BLaER1 (cell line): ENCODE results near the gene RHOT2.
"Not testable (repeated sequence)": the region's sequence is repeated elsewhere in the genome, so short reads cannot be mapped to it uniquely, and the experiment has no call there.

Experiments used
- H3K27ac ChIP-seq: shearing (Covaris generic); formaldehyde crosslinking; 2 replicates; pipeline ENCODE4 v1.8.1; 2022
- H3K27me3 ChIP-seq: shearing (Covaris generic); formaldehyde crosslinking; 2 replicates; pipeline ENCODE4 v1.8.1; 2022
- H3K36me3 ChIP-seq: shearing (Covaris generic); formaldehyde crosslinking; 2 replicates; pipeline ENCODE4 v1.8.1; 2022
- H3K4me1 ChIP-seq: shearing (Covaris generic); formaldehyde crosslinking; 2 replicates; pipeline ENCODE4 v1.8.1; 2022
- H3K4me2 ChIP-seq: shearing (Covaris generic); formaldehyde crosslinking; 2 replicates; pipeline ENCODE4 v1.8.1; 2022
- H3K4me3 ChIP-seq: shearing (Covaris generic); formaldehyde crosslinking; 2 replicates; pipeline ENCODE4 v1.8.1; 2022
- H3K9ac ChIP-seq: shearing (Covaris generic); formaldehyde crosslinking; 2 replicates; pipeline ENCODE4 v1.8.1; 2022
- H3K9me3 ChIP-seq: shearing (Covaris generic); formaldehyde crosslinking; 2 replicates; pipeline ENCODE4 v1.8.1; 2022
- H4K20me1 ChIP-seq: shearing (Covaris generic); formaldehyde crosslinking; 2 replicates; pipeline ENCODE4 v1.8.1; 2022
- Cebpa-rat ChIP-seq: shearing (Covaris generic); IDR thresholded peaks from 2 replicates; pipeline ENCODE4 v1.8.1; 2022

Gene RHOT2

DNA sequence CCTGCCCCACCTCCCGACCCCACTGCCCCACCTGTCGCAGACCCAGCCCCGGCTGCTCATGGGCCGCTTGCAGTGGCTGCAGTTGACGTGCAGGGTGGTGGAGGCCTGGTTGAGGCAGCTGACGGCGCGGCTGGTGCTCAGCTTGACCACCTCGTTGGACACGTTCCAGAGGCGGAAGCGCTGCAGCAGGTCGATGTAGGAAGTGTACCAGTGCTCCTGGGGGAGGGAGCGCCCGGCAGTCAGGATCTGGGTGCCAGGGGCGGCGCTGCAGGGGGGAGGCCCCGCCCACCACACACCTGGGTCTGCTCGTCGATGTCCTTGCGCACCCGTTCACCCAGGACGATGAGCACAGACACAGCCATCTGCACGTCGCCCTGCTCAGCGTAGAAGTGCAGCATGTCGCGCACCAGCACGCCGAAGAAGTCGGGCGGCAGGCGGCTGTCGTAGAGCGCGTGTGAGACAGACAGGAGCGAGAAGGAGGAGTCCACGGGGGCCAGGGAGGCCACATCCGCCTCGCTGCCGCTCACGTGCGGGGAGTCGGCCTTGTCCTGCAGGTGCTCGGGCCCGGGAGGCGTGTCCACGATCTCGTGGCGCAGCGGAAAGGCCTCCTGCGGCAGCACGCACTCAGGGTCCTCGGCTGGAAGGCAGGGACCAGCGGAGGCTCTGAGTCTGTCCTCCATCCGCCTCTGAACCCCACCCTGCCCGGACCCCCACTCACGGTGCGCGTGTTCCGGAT lies 17.2 kb downstream of the RHOT2 start:
- peaks cover 37% of the 10 kb centered on the region for H4K20me1 ChIP-seq
- TF ChIP-seq Cebpa-rat = no peak
- no peaks in the 10 kb centered on the region for H3K27me3 ChIP-seq
- peak overlapping the region; percentile 87 for H3K4me2 ChIP-seq
- no peaks in the 10 kb centered on the region for H3K9me3 ChIP-seq
- H3K36me3 ChIP-seq = peaks cover 52% of the 10 kb centered on the region
- peaks cover 55% of the 10 kb centered on the region for H3K4me1 ChIP-seq
- H3K4me3 ChIP-seq = peak overlapping the region; percentile 80; the same call in 1 of the 2 replicates
- no peak overlapping the region for H3K9ac ChIP-seq
- H3K27ac ChIP-seq = no peak overlapping the region

DNA sequence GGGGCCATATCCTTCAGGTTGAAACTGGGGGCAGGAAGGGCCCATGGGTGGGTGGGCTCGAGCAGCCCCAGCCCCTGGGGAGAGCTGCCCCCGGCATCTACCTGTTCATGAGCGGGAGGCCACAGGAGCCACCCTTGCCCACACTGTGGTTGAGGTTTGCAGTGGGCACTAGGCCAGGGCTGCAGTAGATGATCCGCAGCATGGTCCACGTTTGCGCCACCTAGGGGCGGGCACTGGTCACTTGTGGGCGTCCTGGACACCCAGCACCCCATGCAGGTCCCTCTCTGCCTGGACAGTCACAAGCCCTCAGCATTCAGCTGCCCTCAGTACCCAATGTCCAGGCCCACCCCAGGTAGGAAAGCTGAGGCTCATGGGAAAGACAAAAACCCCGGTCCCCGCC lies 18.0 kb downstream of the RHOT2 start:
- Histone ChIP-seq H3K27me3 (peaks cover 1% of the 10 kb centered on the region), H4K20me1 (peaks cover 29% of the 10 kb centered on the region), H3K4me2 (no peak overlapping the region), H3K4me1 (peaks cover 59% of the 10 kb centered on the region), H3K4me3 (no peak overlapping the region), H3K27ac (no peak overlapping the region), H3K36me3 (peaks cover 52% of the 10 kb centered on the region), H3K9me3 (no peaks in the 10 kb centered on the region), H3K9ac (no peak overlapping the region)
- no peak for TF ChIP-seq Cebpa-rat

DNA sequence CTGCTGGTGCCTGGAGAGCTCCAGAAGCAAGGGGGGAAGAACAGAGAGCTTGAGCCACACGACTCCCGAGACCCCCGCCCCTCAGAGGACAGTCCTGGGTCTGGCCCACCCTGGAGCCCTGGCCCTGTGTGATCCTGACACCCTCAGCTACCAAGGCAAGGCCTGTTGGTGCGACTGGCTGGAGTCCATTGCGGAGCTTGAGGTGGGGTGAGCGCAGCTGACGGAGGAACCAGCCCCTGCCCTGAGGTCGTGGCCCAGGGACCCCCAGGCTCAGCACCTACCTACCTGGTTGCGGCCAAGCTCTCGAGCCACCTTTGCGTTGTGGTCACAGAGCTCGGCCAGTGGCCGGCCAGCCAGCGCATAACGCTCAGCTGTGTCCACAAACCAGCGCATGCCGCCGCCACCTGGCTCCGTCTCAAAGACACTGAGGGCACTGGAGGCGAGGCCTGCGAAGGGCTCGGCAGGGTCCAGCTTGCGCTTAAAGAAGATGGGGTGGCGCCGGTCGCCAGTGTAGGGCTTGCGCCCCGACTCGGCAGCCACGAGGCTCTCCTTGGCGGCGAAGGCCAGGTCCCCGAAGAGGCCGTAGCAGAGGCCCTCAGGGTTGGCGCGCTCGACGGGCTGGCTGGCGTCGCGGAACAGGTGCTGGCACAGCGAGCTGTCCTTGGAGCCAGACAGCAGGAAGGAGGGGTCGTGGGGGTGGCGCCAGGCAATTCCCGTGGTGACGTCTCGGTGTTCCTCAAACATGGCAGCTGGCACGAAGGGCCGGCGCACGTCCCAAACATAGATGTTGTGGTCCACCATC lies 18.7 kb downstream of the RHOT2 start:
- TF ChIP-seq Cebpa-rat = no peak
- Histone ChIP-seq H4K20me1 (peaks cover 22% of the 10 kb centered on the region), H3K9ac (no peak overlapping the region), H3K27me3 (peaks cover 8% of the 10 kb centered on the region), H3K4me3 (no peak overlapping the region), H3K4me2 (no peak overlapping the region), H3K27ac (no peak overlapping the region), H3K9me3 (no peaks in the 10 kb centered on the region), H3K36me3 (peaks cover 47% of the 10 kb centered on the region), H3K4me1 (peaks cover 53% of the 10 kb centered on the region)

DNA sequence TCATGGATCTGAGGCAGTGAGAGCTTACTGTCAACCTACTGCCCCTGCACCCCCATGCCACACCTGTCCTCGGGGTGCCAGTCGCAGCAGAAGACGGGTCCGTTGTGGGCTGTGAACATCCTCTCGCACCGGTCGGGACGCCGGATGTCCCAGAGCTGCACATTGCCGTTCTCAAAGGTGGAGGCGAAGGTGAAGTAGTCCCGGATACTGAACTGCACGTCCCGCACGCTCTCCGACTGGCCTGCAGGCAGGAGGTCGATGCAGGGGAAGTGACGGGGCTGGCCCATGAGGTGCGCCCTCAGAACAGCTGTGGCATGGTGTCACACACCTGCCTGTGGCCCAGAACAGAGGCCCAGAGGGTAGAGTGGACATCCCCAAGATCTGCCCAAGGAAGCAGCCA lies 19.6 kb downstream of the RHOT2 start:
- Histone ChIP-seq H3K27me3 (peaks cover 16% of the 10 kb centered on the region), H3K9me3 (no peaks in the 10 kb centered on the region), H3K4me3 (no peak overlapping the region), H3K36me3 (peaks cover 39% of the 10 kb centered on the region), H3K27ac (no peak overlapping the region), H3K4me1 (peaks cover 44% of the 10 kb centered on the region), H3K4me2 (no peak overlapping the region), H3K9ac (no peak overlapping the region), H4K20me1 (peaks cover 14% of the 10 kb centered on the region)
- no peak for TF ChIP-seq Cebpa-rat

DNA sequence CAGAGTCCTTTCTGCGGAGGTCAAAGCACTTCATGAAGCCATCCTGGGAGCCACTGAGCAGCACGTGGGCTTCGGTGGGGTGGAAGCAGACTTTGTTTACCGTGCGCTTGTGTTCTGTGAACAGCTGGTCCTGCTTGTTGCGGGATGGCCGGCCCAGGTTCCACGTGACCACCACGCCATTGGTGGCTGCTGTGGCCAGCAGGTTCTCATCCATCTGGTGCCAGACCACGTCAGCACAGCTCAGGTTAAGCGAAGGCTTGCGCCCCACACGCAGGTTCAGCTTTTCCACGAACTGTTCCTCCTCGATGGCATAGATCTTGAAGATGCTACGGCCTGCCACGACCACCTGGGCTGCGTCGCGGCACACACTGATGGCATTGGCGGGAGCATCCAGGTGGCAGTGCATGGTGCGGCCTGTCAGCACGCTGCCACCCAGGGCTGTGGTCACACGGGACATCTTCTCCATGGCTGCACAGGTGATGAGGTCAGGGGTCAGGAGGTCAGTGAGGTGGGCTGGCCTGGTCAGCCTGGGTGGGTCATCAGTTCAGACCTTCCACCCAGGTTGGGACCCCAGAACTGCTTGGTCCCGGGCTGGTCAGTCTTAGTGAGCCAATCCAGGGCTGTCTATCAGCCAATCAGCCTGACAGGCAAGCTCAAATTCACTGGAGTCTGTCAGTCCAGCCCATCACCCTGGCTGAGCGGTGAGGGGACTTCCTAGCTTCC lies 21.4 kb downstream of the RHOT2 start:
- no peaks in the 10 kb centered on the region for H3K9me3 ChIP-seq
- H3K27ac ChIP-seq = peak overlapping the region; percentile 85
- H3K27me3 ChIP-seq = peaks cover 35% of the 10 kb centered on the region
- H3K36me3 ChIP-seq = peaks cover 28% of the 10 kb centered on the region
- H3K4me1 ChIP-seq = peaks cover 40% of the 10 kb centered on the region
- H3K4me2 ChIP-seq = peak overlapping the region; percentile 92
- peaks cover 12% of the 10 kb centered on the region for H4K20me1 ChIP-seq
- peak overlapping the region; percentile 77 for H3K4me3 ChIP-seq
- H3K9ac ChIP-seq = peak overlapping the region; percentile 87
- no peak for TF ChIP-seq Cebpa-rat

DNA sequence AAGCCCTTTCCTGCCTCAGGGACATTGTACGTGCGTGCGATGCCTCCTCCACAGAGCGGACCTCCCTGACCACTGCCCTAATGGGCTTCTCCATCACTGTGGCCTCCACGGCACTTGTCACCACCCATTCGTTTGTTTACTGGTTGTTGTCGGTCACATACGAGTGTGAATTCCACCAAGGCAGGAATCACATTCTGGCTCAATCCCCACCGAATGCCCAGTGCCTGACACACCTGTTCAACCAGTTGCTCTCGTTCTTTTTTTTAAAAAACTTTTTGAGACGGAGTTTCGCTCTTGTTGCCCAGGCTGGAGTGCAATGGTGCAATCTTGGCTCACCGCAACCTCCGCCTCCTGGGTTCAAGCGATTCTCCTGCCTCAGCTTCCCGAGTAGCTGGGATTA lies 23.3 kb downstream of the RHOT2 start:
- Histone ChIP-seq H3K27me3 (peaks cover 54% of the 10 kb centered on the region), H3K4me1 (peaks cover 50% of the 10 kb centered on the region), H4K20me1 (peaks cover 28% of the 10 kb centered on the region), H3K36me3 (peaks cover 20% of the 10 kb centered on the region)
- not testable (repeated sequence) for H3K4me2 ChIP-seq, H3K27ac ChIP-seq, H3K9ac ChIP-seq, H3K4me3 ChIP-seq, H3K9me3 ChIP-seq

DNA sequence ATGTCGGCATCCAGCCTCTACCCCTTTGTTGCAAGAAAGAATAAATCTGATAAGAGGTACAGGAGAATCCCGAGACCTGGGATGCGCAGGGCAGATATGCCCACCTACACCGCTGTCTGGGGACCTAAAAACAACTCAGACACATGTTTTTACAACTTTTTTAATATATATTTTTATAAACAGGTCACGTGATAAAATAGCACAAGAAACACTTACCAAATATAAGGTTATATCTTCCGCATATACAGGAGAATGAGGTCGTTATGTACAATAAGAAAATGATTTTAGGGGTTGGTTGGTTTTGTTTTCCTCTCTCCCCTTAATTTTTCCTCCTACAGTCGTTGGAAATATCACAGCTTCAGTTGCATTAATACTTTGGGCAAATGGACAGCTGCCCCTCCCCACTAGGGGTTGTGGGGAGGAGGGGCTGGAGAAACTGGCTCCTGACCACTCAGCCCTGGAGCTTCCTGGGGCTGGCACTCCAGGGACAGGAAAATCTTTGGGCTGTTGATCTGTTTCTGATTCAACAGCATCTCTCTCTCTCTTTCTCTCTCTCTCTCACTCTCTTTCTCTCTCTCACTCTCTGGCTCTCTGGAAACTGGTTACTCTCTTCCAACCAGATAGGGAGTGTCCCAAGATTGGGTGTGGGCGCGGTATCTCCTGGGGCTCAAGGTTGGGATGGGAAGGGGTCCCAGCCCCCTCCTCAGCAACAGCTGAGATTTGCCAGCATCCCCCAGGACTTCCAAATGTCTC lies 24.6 kb downstream of the RHOT2 start:
- Histone ChIP-seq H3K27ac (no peak overlapping the region), H3K9ac (no peak overlapping the region), H3K9me3 (no peaks in the 10 kb centered on the region), H4K20me1 (peaks cover 28% of the 10 kb centered on the region), H3K4me1 (peaks cover 50% of the 10 kb centered on the region), H3K27me3 (peaks cover 66% of the 10 kb centered on the region), H3K36me3 (peaks cover 7% of the 10 kb centered on the region), H3K4me3 (no peak overlapping the region), H3K4me2 (no peak overlapping the region)
- TF ChIP-seq Cebpa-rat = no peak

DNA sequence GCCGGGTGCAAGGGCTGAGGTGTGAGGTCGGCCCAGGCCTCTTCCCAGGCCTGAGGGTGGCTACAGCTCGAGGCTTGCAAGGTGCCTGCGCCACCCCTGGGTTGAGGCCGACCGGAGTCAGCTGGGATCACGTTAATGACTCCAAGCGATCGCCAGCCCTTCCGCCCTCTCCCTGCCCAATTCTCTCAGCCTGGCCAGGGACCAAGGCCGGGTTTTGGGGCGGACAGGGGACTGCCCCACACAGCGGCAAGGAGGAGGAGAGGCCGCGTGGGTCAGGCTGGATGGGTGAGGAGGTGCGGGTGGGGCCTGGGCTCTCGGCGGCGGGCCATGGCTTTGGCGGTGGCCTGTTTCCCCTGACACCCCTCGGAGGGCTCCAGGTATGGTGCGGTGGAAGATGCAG lies 25.4 kb downstream of the RHOT2 start:
- no peak overlapping the region for H3K27ac ChIP-seq
- peaks cover 31% of the 10 kb centered on the region for H4K20me1 ChIP-seq
- H3K36me3 ChIP-seq = no peaks in the 10 kb centered on the region
- H3K9me3 ChIP-seq = no peaks in the 10 kb centered on the region
- peak overlapping the region; percentile 98 for H3K4me2 ChIP-seq
- peaks cover 48% of the 10 kb centered on the region for H3K4me1 ChIP-seq
- TF ChIP-seq Cebpa-rat = no peak
- H3K27me3 ChIP-seq = peaks cover 74% of the 10 kb centered on the region
- H3K4me3 ChIP-seq = peak overlapping the region; percentile 60
- no peak overlapping the region for H3K9ac ChIP-seq

DNA sequence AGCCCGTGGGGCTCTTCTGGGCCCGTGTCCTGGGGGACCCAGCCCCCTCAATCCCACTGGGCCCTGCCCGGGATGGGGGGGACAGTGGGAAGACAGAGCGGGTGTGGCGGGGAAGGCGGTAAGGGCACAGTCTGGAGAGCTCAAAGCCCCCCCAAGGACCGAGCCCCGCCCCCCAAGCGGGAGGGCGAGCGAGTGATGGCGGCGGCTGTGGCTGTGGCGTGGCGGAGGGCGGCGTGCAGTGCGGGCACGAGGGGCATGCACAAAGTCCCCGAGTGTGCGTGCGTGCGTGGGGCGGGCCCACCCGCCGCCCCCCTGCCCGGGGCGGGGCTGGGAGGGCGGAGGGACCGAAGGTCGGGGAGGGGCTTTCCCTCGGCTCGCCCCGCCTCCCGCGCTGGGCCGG lies 25.8 kb downstream of the RHOT2 start:
- peak overlapping the region; percentile 60 for H3K4me3 ChIP-seq

More for the DNA sequence above, 25.8 kb downstream of the RHOT2 start:
- peaks cover 35% of the 10 kb centered on the region for H4K20me1 ChIP-seq
- H3K9ac ChIP-seq = no peak overlapping the region
- TF ChIP-seq Cebpa-rat = no peak
- H3K4me1 ChIP-seq = peaks cover 44% of the 10 kb centered on the region
- H3K36me3 ChIP-seq = no peaks in the 10 kb centered on the region
- H3K4me2 ChIP-seq = peak overlapping the region; percentile 98
- H3K27ac ChIP-seq = no peak overlapping the region
- peaks cover 78% of the 10 kb centered on the region for H3K27me3 ChIP-seq
- no peaks in the 10 kb centered on the region for H3K9me3 ChIP-seq
